IMR-90 (cell line): Measurements from ENCODE around the gene LIN9. TPM values are rescaled to one million over a fixed set of nuclear protein-coding genes. Genes with fewer than 3 reads are reported as not detected.

Source experiments
- ATAC-seq: fragments of 200-7000 bp; cut with Tn5 transposase; 2 replicates; pipeline ENCODE4 v1.9.1; 2020; ENCODE audit warnings: low read depth, mild to moderate bottlenecking, moderate library complexity
- BruUV-seq: library from RNA; stranded (reverse); fragments of 400-500 nt; replicated peaks from 2 replicates; lab custom pipeline; 2021; lab: Mats Ljungman, UMichigan
- CTCF ChIA-PET: fragments of 300-600 bp; formaldehyde crosslinking; extraction: SDS; loops from one replicate; lab custom pipeline; 2021; ENCODE audit warnings: antibody characterized with exemption; lab: Yijun Ruan, JAX
- POLR2A ChIA-PET: fragments of 300-600 bp; sonication (Branson Sonifier 250); formaldehyde crosslinking; loops from one replicate; lab custom pipeline; 2022; ENCODE audit warnings: antibody characterized with exemption; ENCODE audit not compliant: unreplicated experiment; lab: Charles Lee
- DNase-seq: peaks from one replicate; pipeline ENCODE4 v3.0.0; 2013
- H2AFZ ChIP-seq: replicated peaks from 2 replicates; pipeline ENCODE3; 2013; ENCODE audit warnings: low read length, mild to moderate bottlenecking; ENCODE audit not compliant: poor library complexity
- H2AK5ac ChIP-seq: 2 replicates; pipeline ENCODE4 v1.6.1; 2013; ENCODE audit warnings: low read depth, low read length, inconsistent platforms
- H2AK9ac ChIP-seq: replicated peaks from 2 replicates; pipeline ENCODE3; 2013; ENCODE audit warnings: mild to moderate bottlenecking, low read depth, low read length, moderate library complexity; ENCODE audit not compliant: poor library complexity
- H2BK120ac ChIP-seq: 2 replicates; pipeline ENCODE4 v1.6.1; 2013; ENCODE audit warnings: low read depth, low read length, inconsistent platforms
- H2BK15ac ChIP-seq: 3 replicates; pipeline ENCODE4 v1.6.1; 2013; ENCODE audit warnings: low read depth, low read length, inconsistent platforms
- H2BK20ac ChIP-seq: 2 replicates; pipeline ENCODE4 v1.6.1; 2013; ENCODE audit warnings: low read depth, mild to moderate bottlenecking, inconsistent platforms, low read length, moderate library complexity
- H2BK5ac ChIP-seq: 2 replicates; pipeline ENCODE4 v1.6.1; 2013; ENCODE audit warnings: mild to moderate bottlenecking, low read depth, low read length, inconsistent platforms; ENCODE audit not compliant: poor library complexity, severe bottlenecking
- H3K14ac ChIP-seq: replicated peaks from 2 replicates; pipeline ENCODE4 v1.6.1; 2013; ENCODE audit warnings: low read depth, low read length, inconsistent platforms
- H3K18ac ChIP-seq: 2 replicates; pipeline ENCODE4 v1.6.1; 2013; ENCODE audit warnings: low read depth, low read length, control low read depth
- H3K23ac ChIP-seq: 2 replicates; pipeline ENCODE4 v1.6.1; 2013; ENCODE audit warnings: low read depth, low read length, inconsistent platforms
- H3K27ac ChIP-seq: 2 replicates; pipeline ENCODE4 v1.5.1; 2013; ENCODE audit warnings: mild to moderate bottlenecking, control low read depth, low read length; ENCODE audit not compliant: insufficient read depth
- H3K27me3 ChIP-seq: 2 replicates; pipeline ENCODE4 v1.6.1; 2013; ENCODE audit warnings: low read length; ENCODE audit not compliant: control insufficient read depth, insufficient read depth
- H3K36me3 ChIP-seq: 2 replicates; pipeline ENCODE4 v1.6.1; 2013; ENCODE audit warnings: low read length, mixed read lengths; ENCODE audit not compliant: control insufficient read depth, insufficient read depth
- H3K4ac ChIP-seq: 2 replicates; pipeline ENCODE4 v1.6.1; 2013; ENCODE audit warnings: low read depth, low read length, inconsistent platforms
- H3K4me1 ChIP-seq: 2 replicates; pipeline ENCODE4 v1.6.1; 2013; ENCODE audit warnings: low read length, mixed read lengths; ENCODE audit not compliant: control insufficient read depth, insufficient read depth
- H3K4me2 ChIP-seq: 2 replicates; pipeline ENCODE4 v1.6.1; 2013; ENCODE audit warnings: low read depth, mild to moderate bottlenecking, control low read depth, low read length, moderate library complexity
- H3K4me3 ChIP-seq: 2 replicates; pipeline ENCODE4 v1.5.1; 2013; ENCODE audit warnings: low read depth, mild to moderate bottlenecking, control low read depth, low read length, moderate library complexity; ENCODE audit not compliant: insufficient read depth
- H3K56ac ChIP-seq: 2 replicates; pipeline ENCODE4 v1.6.1; 2013; ENCODE audit warnings: low read length, inconsistent platforms; ENCODE audit not compliant: insufficient read depth; ENCODE audit errors: extremely low read depth
- H3K79me1 ChIP-seq, 2 experiments: 2 replicates each; pipeline ENCODE4 v1.6.1; 2013; ENCODE audit warnings: low read length in 2 of 2, inconsistent platforms in 1 of 2, low read depth in 1 of 2
- H3K9ac ChIP-seq: 2 replicates; pipeline ENCODE4 v1.6.1; 2013; ENCODE audit warnings: low read depth, low read length, control low read depth
- H3K9me1 ChIP-seq: 2 replicates; pipeline ENCODE4 v1.6.1; 2013; ENCODE audit warnings: low read length, inconsistent platforms; ENCODE audit not compliant: insufficient read depth
- H3K9me3 ChIP-seq: 2 replicates; pipeline ENCODE4 v1.6.1; 2013; ENCODE audit warnings: low read length; ENCODE audit not compliant: control insufficient read depth, insufficient read depth
- H4K20me1 ChIP-seq: 2 replicates; pipeline ENCODE4 v1.6.1; 2013; ENCODE audit warnings: low read length, inconsistent platforms; ENCODE audit not compliant: insufficient read depth
- H4K5ac ChIP-seq: 2 replicates; pipeline ENCODE4 v1.6.1; 2013; ENCODE audit warnings: mild to moderate bottlenecking, low read depth, low read length, control low read depth
- H4K8ac ChIP-seq, 2 experiments: 2 replicates each; pipeline ENCODE4 v1.6.1; 2013; ENCODE audit warnings: low read depth in 2 of 2, low read length in 2 of 2, control low read depth in 1 of 2, inconsistent platforms in 1 of 2
- H4K91ac ChIP-seq: 2 replicates; pipeline ENCODE4 v1.6.1; 2013; ENCODE audit warnings: low read depth, low read length, inconsistent platforms; ENCODE audit not compliant: insufficient read depth
- BHLHE40 ChIP-seq: fragments of 150-350 bp; IDR thresholded peaks from 2 replicates; pipeline ENCODE4 v1.6.1; 2016; ENCODE audit warnings: mild to moderate bottlenecking, low read depth, low read length
- CEBPB ChIP-seq: IDR thresholded peaks from 2 replicates; pipeline ENCODE4 v1.6.1; 2012; ENCODE audit warnings: low read depth, low read length, improper control_type of control experiment
- CHD1 ChIP-seq: IDR thresholded peaks from 2 replicates; pipeline ENCODE4 v1.6.1; 2012; ENCODE audit warnings: low read depth, low read length, improper control_type of control experiment
- FOS ChIP-seq: fragments of 150-350 bp; IDR thresholded peaks from 2 replicates; pipeline ENCODE4 v1.6.1; 2016; ENCODE audit warnings: low read depth, low read length
- MAFK ChIP-seq: IDR thresholded peaks from 2 replicates; pipeline ENCODE4 v1.6.1; 2012; ENCODE audit warnings: low read depth, low read length, improper control_type of control experiment
- MAZ ChIP-seq: IDR thresholded peaks from 2 replicates; pipeline ENCODE4 v1.6.1; 2012; ENCODE audit warnings: low read depth, mild to moderate bottlenecking, low read length, improper control_type of control experiment, moderate library complexity, borderline replicate concordance
- MXI1 ChIP-seq: IDR thresholded peaks from 2 replicates; pipeline ENCODE4 v1.6.1; 2012; ENCODE audit warnings: low read depth, mild to moderate bottlenecking, low read length, moderate library complexity, borderline replicate concordance
- NFE2L2 ChIP-seq: fragments of 150-350 bp; IDR thresholded peaks from 2 replicates; pipeline ENCODE4 v1.6.1; 2016; ENCODE audit warnings: low read depth, mild to moderate bottlenecking, low read length
- POLR2A ChIP-seq: IDR thresholded peaks from 2 replicates; pipeline ENCODE4 v1.6.1; 2012; ENCODE audit warnings: mild to moderate bottlenecking, low read depth, low read length
- RAD21 ChIP-seq: IDR thresholded peaks from 2 replicates; pipeline ENCODE4 v1.6.1; 2012; ENCODE audit warnings: low read length, improper control_type of control experiment
- RFX5 ChIP-seq: IDR thresholded peaks from 2 replicates; pipeline ENCODE4 v1.8.0; 2012; ENCODE audit warnings: low read depth, mild to moderate bottlenecking, low read length, moderate library complexity
- SMC3 ChIP-seq: fragments of 150-350 bp; IDR thresholded peaks from 2 replicates; pipeline ENCODE4 v1.6.1; 2016; ENCODE audit warnings: low read depth, mild to moderate bottlenecking, antibody characterized with exemption, low read length, moderate library complexity
- WGBS, 2 experiments: methylation state at CpG; one replicate each; pipeline versions ENCODE4 v1.1.5 to v1.1.7; 2013; ENCODE audit warnings: missing lambda C conversion rate in 2 of 2; ENCODE audit not compliant: insufficient read length in 1 of 2; ENCODE audit errors: extremely low coverage in 2 of 2; 5-methylcytosine and 5-hydroxymethylcytosine counted together
- dilution Hi-C: fragments of 300-500 bp; cut with HindIII; formaldehyde crosslinking; loops from one replicate; pipeline ENCODE4 v1.14.3; 2018; ENCODE audit warnings: low sequenced_read_pairs; ENCODE audit not compliant: unreplicated experiment
- in situ Hi-C: fragments of 300-500 bp; cut with MboI; formaldehyde crosslinking; loops from 3 replicates; pipeline ENCODE4 v1.14.3; 2019; ENCODE audit warnings: low sequenced_read_pairs, inconsistent platforms, mixed read lengths
- intact Hi-C: fragments of 100-400 bp; cut with micrococcal nuclease; formaldehyde crosslinking; loops from 2 replicates; pipeline ENCODE4 v1.10.0; 2022
- polyA plus RNA-seq, 3 experiments: library from polyadenylated mRNA; depleted of rRNA; stranded (reverse); fragments of >200 nt; gene quantifications; 2 replicates each; pipeline ENCODE4 v1.2.3, GENCODE V29; 2012; ENCODE audit warnings: low replicate concordance in 1 of 3
- total RNA-seq: library from RNA; depleted of rRNA; stranded (reverse); fragments of >200 nt; gene quantifications from 2 replicates; pipeline ENCODE4 v1.2.3, GENCODE V29; 2012
- TF ChIP-seq, protein P1 (sequence below): conservative IDR thresholded peaks from 2 replicates; pipeline ENCODE4 v1.5.1; 2012; ENCODE audit warnings: mild to moderate bottlenecking, low read depth, low read length, improper control_type of control experiment
- TF ChIP-seq, protein P2 (sequence below): fragments of 150-350 bp; IDR thresholded peaks from 2 replicates; pipeline ENCODE4 v1.6.1; 2017; ENCODE audit warnings: mild to moderate bottlenecking, antibody characterized with exemption, low read length, low read depth
- TF ChIP-seq, protein P3 (sequence below): fragments of 150-350 bp; IDR thresholded peaks from 2 replicates; pipeline ENCODE4 v1.6.1; 2016; ENCODE audit warnings: low read depth, mild to moderate bottlenecking, low read length, moderate library complexity, borderline replicate concordance

The LIN9 gene
- total and polyA plus RNA-seq, 2 of the 4 experiments (the other 2 are of a cell fraction): 2.3 to 3.9 TPM

DNA sequence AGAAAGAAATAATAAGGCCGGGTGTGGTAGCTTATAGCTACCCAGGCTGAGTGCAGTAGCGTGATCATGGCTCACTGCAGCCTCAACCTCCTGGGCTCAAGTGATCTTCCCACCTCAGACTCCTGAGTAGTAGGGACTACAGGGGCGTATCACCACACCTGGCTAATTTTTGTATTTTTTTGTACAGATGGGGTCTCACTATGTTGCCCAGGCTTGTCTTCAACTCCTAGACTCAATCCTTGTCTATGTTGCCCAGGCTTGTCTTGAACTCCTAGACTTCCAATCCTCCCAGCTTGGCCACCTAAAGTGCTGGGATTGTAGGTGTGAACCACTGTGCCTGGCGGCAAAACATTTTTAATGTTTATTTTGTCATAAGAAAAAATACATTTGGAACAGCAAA lies 55.0 kb downstream of the LIN9 start:
- DNase-seq (no peak), ATAC-seq (no peak)
- Histone ChIP-seq H3K79me1 (no peaks in the 10 kb centered on the region), H3K27me3 (no peaks in the 10 kb centered on the region), H3K23ac (no peak overlapping the region), H3K36me3 (no peaks in the 10 kb centered on the region; the same call in 1 of the 2 replicates), H2BK20ac (no peak overlapping the region), H2AK9ac (no peak overlapping the region), H4K91ac (no peak overlapping the region), H2AFZ (no peak overlapping the region), H3K9me3 (no peaks in the 10 kb centered on the region), H2BK120ac (no peak overlapping the region), H3K9ac (no peak overlapping the region), H3K4ac (no peak overlapping the region), H4K20me1 (no peaks in the 10 kb centered on the region), H2AK5ac (no peak overlapping the region), H3K4me1 (no peaks in the 10 kb centered on the region; the same call in 1 of the 2 replicates), H3K18ac (no peak overlapping the region), H3K27ac (no peak overlapping the region), H3K14ac (no peak overlapping the region), H4K5ac (no peak overlapping the region), H3K9me1 (no peaks in the 10 kb centered on the region), H3K4me2 (no peak overlapping the region), H4K8ac (no peak overlapping the region), H2BK5ac (no peak overlapping the region), H2BK15ac (no peak overlapping the region), H3K56ac (no peak overlapping the region), H3K4me3 (no peak overlapping the region)
- in situ Hi-C loops (no loop called here), intact Hi-C loops (no loop called here), dilution Hi-C loops (no loop called here)
- no TSS peak for BruUV-seq
- POLR2A ChIA-PET: no interaction called here
- TF ChIP-seq NFE2L2 (no peak), CEBPB (no peak), RAD21 (no peak), RFX5 (no peak), BHLHE40 (no peak), SMC3 (no peak), CHD1 (no peak), POLR2A (no peak), FOS (no peak), MAZ (no peak), MXI1 (no peak), MAFK (no peak)
- TF ChIP-seq, protein P1, sequence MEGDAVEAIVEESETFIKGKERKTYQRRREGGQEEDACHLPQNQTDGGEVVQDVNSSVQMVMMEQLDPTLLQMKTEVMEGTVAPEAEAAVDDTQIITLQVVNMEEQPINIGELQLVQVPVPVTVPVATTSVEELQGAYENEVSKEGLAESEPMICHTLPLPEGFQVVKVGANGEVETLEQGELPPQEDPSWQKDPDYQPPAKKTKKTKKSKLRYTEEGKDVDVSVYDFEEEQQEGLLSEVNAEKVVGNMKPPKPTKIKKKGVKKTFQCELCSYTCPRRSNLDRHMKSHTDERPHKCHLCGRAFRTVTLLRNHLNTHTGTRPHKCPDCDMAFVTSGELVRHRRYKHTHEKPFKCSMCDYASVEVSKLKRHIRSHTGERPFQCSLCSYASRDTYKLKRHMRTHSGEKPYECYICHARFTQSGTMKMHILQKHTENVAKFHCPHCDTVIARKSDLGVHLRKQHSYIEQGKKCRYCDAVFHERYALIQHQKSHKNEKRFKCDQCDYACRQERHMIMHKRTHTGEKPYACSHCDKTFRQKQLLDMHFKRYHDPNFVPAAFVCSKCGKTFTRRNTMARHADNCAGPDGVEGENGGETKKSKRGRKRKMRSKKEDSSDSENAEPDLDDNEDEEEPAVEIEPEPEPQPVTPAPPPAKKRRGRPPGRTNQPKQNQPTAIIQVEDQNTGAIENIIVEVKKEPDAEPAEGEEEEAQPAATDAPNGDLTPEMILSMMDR: no peak
- TF ChIP-seq, protein P2, sequence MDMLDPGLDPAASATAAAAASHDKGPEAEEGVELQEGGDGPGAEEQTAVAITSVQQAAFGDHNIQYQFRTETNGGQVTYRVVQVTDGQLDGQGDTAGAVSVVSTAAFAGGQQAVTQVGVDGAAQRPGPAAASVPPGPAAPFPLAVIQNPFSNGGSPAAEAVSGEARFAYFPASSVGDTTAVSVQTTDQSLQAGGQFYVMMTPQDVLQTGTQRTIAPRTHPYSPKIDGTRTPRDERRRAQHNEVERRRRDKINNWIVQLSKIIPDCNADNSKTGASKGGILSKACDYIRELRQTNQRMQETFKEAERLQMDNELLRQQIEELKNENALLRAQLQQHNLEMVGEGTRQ: no peak
- TF ChIP-seq, protein P3, sequence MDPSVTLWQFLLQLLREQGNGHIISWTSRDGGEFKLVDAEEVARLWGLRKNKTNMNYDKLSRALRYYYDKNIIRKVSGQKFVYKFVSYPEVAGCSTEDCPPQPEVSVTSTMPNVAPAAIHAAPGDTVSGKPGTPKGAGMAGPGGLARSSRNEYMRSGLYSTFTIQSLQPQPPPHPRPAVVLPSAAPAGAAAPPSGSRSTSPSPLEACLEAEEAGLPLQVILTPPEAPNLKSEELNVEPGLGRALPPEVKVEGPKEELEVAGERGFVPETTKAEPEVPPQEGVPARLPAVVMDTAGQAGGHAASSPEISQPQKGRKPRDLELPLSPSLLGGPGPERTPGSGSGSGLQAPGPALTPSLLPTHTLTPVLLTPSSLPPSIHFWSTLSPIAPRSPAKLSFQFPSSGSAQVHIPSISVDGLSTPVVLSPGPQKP: no peak
- CTCF ChIA-PET: no interaction called here
- WGBS, 2 experiments: no CpG with 5 or more reads among the region's 4 CpGs
